Astrocyte of the hippocampus (primary cell): ENCODE data around the gene SMIM10L2A.
"Not testable (repeated sequence)": the region's sequence is repeated elsewhere in the genome, so short reads cannot be mapped to it uniquely, and the experiment has no call there.

ENCODE experiments used
- DNase-seq: peaks from one replicate; pipeline ENCODE4 v3.0.0; 2011; ENCODE audit warnings: low read depth, low spot score

The SMIM10L2A gene

GRCh38 chrX:135421932-135422809 lies at the start of gene SMIM10L2A:
Gene SMIM10L2A (plus strand): TSS chrX:135421944. CDS start chrX:135422132, 188 bp downstream.
- no peak for DNase-seq

- DNase-seq, result no peak
Measured at GRCh38 chrX:135373357-135373756, 48.4 kb upstream of the SMIM10L2A start.

GRCh38 chrX:135382260-135382659 lies 39.5 kb upstream of the SMIM10L2A start:
- DNase-seq, result no peak

- DNase-seq, result no peak
Measured at GRCh38 chrX:135383249-135383648, 38.5 kb upstream of the SMIM10L2A start.

- no peak for DNase-seq
Measured at GRCh38 chrX:135384161-135384836, 37.4 kb upstream of the SMIM10L2A start.

- no peak for DNase-seq
Measured at GRCh38 chrX:135388841-135389240, 32.9 kb upstream of the SMIM10L2A start.

GRCh38 chrX:135389243-135389642 lies 32.5 kb upstream of the SMIM10L2A start:
- no peak for DNase-seq

- no peak for DNase-seq
Measured at GRCh38 chrX:135389717-135390116, 32.0 kb upstream of the SMIM10L2A start.

- no peak for DNase-seq
Measured at GRCh38 chrX:135391734-135392133, 30.0 kb upstream of the SMIM10L2A start.

- DNase-seq, result no peak
Measured at GRCh38 chrX:135393051-135393450, 28.7 kb upstream of the SMIM10L2A start.

GRCh38 chrX:135395064-135395463 lies 26.7 kb upstream of the SMIM10L2A start:
- DNase-seq, result no peak

GRCh38 chrX:135396109-135396508 lies 25.6 kb upstream of the SMIM10L2A start:
- DNase-seq, result peak; percentile 23

GRCh38 chrX:135396566-135396965 lies 25.2 kb upstream of the SMIM10L2A start:
- no peak for DNase-seq

- no peak for DNase-seq
Measured at GRCh38 chrX:135397652-135398051, 24.1 kb upstream of the SMIM10L2A start.

GRCh38 chrX:135403374-135403773 lies 18.4 kb upstream of the SMIM10L2A start:
- DNase-seq, result no peak

GRCh38 chrX:135406428-135406827 lies 15.3 kb upstream of the SMIM10L2A start:
- not testable (repeated sequence) for DNase-seq

- no peak for DNase-seq
Measured at GRCh38 chrX:135408794-135409193, 12.9 kb upstream of the SMIM10L2A start.

- no peak for DNase-seq
Measured at GRCh38 chrX:135410861-135411627, 10.7 kb upstream of the SMIM10L2A start.

GRCh38 chrX:135411893-135412292 lies 9.9 kb upstream of the SMIM10L2A start:
- no peak for DNase-seq

GRCh38 chrX:135416546-135416945 lies 5.2 kb upstream of the SMIM10L2A start:
- DNase-seq, result no peak

- DNase-seq, result no peak
Measured at GRCh38 chrX:135420831-135421230, 913 bp upstream of the SMIM10L2A start.

- peak; percentile 79 for DNase-seq
Measured at GRCh38 chrX:135421537-135421931, 210 bp upstream of the SMIM10L2A start.
